ENCODE data around the gene EOLA1.

DNA sequence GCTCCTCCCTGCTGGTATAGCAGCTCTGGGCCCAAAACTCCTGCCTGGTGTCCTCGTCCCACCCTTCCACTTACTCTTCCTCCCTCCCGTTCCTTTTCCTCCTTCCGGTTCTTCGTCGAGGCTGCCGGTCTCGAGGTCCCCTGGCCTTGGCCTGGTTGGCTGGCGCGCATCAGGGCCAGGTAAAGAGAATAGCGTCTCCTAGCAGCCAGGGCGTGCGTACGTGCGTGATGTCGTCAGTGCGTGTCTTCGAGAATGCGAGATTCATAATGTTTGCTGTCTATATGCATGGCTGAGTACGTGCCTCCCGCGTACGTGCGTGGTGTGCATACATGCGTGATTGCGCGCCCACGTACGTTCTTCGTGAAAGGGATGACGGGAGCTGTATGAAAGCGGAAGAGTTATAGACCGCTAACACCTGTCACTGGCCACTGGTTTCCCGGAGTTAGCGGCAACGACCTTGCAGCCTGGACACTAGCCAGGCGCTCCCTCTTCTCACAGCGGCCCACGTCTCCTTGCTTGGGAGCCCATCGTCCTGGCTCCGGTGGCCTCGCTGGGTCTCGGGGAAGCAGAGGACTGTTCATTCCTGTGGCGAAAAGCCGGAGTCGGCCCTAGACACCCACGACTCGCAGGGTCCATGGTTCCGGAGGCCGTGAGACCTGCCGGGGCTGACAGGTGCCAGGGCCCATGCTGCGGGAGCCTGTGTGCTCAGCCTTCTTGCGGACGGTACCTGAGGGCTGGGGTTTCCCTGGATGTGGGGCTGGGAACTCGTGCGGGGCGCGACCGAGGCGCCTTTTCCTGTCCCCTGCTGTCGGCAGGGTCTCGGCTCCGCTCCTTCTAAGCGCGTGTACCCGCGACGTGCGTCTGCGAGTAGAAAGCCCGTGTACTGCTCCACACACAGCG, at the start of gene EOLA1:
- TF ChIP-seq, protein P1, sequence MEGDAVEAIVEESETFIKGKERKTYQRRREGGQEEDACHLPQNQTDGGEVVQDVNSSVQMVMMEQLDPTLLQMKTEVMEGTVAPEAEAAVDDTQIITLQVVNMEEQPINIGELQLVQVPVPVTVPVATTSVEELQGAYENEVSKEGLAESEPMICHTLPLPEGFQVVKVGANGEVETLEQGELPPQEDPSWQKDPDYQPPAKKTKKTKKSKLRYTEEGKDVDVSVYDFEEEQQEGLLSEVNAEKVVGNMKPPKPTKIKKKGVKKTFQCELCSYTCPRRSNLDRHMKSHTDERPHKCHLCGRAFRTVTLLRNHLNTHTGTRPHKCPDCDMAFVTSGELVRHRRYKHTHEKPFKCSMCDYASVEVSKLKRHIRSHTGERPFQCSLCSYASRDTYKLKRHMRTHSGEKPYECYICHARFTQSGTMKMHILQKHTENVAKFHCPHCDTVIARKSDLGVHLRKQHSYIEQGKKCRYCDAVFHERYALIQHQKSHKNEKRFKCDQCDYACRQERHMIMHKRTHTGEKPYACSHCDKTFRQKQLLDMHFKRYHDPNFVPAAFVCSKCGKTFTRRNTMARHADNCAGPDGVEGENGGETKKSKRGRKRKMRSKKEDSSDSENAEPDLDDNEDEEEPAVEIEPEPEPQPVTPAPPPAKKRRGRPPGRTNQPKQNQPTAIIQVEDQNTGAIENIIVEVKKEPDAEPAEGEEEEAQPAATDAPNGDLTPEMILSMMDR (optimal IDR thresholded peaks at IDR 0.05 in 1 of 3, IDR thresholded peaks at IDR 0.05 in 1 of 3, conservative IDR thresholded peaks at IDR 0.05 in 1 of 3; ENCODE audit: extremely low read depth in 1 of 3, insufficient read depth in 2 of 3, low read length in 3 of 3) = peak in 1 of 3 experiments; percentile 4
- TF ChIP-seq EZH2 (IDR thresholded peaks at IDR 0.05; ENCODE audit: low read length) = no peak
